22Rv1 (cell line): Measurements from ENCODE around the gene ANKLE2.
"Not testable (repeated sequence)": the region's sequence is repeated elsewhere in the genome, so short reads cannot be mapped to it uniquely, and the experiment has no call there.

Experiments used
- H3K27ac ChIP-seq: fragments of 450-650 bp; 2 replicates; pipeline ENCODE4 v1.5.1; 2017
- CTCF ChIP-seq: fragments of 450-650 bp; IDR thresholded peaks from 2 replicates; pipeline ENCODE4 v1.5.1; 2017; ENCODE audit warnings: mild to moderate bottlenecking
- ZFX ChIP-seq: fragments of 450-650 bp; IDR thresholded peaks from 2 replicates; pipeline ENCODE4 v1.6.1; 2017; ENCODE audit warnings: antibody characterized with exemption, borderline replicate concordance

The ANKLE2 gene

GRCh38 chr12:132761032-132761920 is at the start of gene ANKLE2:
Gene ANKLE2 (minus strand): TSS chr12:132761832. CDS start chr12:132761798, 34 bp downstream.
- no peak for TF ChIP-seq CTCF
- TF ChIP-seq ZFX = no peak
- peak within 1 kb of the TSS; percentile 98 for H3K27ac ChIP-seq

- peak; percentile 68 for TF ChIP-seq CTCF
- not testable (repeated sequence) for H3K27ac ChIP-seq
Measured at GRCh38 chr12:132809391-132809790, 47.8 kb upstream of the ANKLE2 start.

- TF ChIP-seq ZFX (no peak), CTCF (no peak)
- H3K27ac ChIP-seq = no peak overlapping the region
Measured at GRCh38 chr12:132807295-132808092, 45.9 kb upstream of the ANKLE2 start.

- H3K27ac ChIP-seq = no peak overlapping the region
- no peak for TF ChIP-seq CTCF
- no peak for TF ChIP-seq ZFX
Measured at GRCh38 chr12:132806857-132807256, 45.2 kb upstream of the ANKLE2 start.

- H3K27ac ChIP-seq = peak overlapping the region; percentile 41
Measured at GRCh38 chr12:132804426-132804861, 42.8 kb upstream of the ANKLE2 start.

GRCh38 chr12:132803888-132804287 is 42.3 kb upstream of the ANKLE2 start:
- TF ChIP-seq CTCF (no peak), ZFX (no peak)
- peak overlapping the region; percentile 41 for H3K27ac ChIP-seq

More at GRCh38 chr12:132804426-132804861, 42.8 kb upstream of the ANKLE2 start:
- TF ChIP-seq CTCF (no peak), ZFX (no peak)

GRCh38 chr12:132803125-132803524 is 41.5 kb upstream of the ANKLE2 start:
- no peak overlapping the region for H3K27ac ChIP-seq
- TF ChIP-seq ZFX (no peak), CTCF (no peak)
